ENCODE data around the gene FBXL3.

FBXL3 gene

DNA sequence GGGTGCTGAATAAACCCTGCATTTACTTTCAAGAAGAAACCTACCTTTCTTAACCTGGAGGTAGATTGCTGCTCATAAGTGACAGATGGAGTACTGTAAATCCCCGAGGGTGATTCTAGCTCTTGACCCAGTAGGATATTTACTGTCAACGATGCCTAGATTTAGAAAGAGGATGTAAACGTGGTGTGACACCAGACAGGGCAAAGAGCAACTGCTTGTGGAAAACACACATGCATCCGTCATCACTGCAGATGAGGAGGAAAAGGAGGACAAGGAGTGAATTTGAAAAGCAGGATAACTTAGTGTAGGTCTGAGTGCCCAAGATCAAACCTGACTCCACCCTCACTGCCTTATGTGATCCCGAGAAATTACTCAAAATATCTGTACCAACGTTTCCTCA, 44.9 kb downstream of the FBXL3 start:
- no peak for DNase-seq (ENCODE audit: low spot score)
- TF ChIP-seq, protein P1, sequence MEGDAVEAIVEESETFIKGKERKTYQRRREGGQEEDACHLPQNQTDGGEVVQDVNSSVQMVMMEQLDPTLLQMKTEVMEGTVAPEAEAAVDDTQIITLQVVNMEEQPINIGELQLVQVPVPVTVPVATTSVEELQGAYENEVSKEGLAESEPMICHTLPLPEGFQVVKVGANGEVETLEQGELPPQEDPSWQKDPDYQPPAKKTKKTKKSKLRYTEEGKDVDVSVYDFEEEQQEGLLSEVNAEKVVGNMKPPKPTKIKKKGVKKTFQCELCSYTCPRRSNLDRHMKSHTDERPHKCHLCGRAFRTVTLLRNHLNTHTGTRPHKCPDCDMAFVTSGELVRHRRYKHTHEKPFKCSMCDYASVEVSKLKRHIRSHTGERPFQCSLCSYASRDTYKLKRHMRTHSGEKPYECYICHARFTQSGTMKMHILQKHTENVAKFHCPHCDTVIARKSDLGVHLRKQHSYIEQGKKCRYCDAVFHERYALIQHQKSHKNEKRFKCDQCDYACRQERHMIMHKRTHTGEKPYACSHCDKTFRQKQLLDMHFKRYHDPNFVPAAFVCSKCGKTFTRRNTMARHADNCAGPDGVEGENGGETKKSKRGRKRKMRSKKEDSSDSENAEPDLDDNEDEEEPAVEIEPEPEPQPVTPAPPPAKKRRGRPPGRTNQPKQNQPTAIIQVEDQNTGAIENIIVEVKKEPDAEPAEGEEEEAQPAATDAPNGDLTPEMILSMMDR (IDR thresholded peaks at IDR 0.05; ENCODE audit: extremely low read depth, missing control alignments) = no peak

DNA sequence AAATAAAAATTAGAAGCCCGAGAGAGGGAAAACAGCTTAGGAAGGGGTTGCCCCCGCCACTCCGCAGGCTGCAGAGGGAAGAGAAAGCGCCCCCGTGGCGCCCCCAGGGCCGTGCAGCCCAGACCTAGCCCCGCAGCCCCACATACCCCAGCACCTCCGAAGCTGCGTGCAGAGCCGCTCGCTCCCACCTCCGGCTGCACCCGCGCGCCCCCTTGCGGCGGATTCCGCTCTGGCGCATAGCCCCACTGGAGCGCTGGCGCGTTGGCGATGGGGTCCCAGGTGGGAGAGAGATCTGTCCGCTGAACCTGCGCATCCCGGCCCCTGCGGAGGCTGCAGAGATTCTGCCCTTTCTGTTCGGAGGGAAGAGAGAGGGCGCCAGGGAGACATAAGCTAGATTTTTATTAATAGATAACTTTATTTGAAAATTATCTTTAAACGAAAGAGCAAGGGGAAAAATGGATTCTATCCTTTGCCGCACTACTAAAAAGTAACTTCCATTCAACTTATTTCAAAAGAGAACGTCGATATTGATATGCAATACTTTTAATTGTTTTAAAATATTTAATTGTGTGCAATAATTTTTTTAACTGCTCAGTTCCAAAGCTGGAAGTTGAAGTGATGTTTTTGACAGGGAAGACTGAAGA, 46.8 kb downstream of the FBXL3 start:
- peak; percentile 91 for DNase-seq (ENCODE audit: low spot score)
- TF ChIP-seq, protein P1 (IDR thresholded peaks at IDR 0.05; ENCODE audit: extremely low read depth, missing control alignments) = peak; percentile 99

DNA sequence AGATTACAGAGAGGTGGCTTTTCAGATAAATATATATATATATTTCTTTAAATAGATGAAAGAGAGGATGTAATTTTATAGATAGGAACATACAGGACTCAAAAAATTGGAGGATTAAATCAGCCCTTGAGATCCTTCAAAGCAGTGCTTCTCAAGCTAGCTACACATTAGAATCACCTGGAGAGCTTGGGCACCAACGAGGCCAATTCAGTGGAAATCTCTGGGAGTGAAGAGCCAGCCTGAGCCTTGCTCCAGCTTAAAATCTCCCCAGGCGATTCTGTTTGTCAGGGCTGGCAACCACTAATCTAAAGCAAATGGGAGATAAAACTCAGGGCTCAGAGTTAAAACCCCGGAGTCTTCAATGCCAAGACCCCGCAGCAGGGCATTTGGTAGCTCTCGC, 50.0 kb downstream of the FBXL3 start:
- DNase-seq (ENCODE audit: low spot score) = no peak
- TF ChIP-seq, protein P1 (IDR thresholded peaks at IDR 0.05; ENCODE audit: extremely low read depth, missing control alignments) = no peak

DNA sequence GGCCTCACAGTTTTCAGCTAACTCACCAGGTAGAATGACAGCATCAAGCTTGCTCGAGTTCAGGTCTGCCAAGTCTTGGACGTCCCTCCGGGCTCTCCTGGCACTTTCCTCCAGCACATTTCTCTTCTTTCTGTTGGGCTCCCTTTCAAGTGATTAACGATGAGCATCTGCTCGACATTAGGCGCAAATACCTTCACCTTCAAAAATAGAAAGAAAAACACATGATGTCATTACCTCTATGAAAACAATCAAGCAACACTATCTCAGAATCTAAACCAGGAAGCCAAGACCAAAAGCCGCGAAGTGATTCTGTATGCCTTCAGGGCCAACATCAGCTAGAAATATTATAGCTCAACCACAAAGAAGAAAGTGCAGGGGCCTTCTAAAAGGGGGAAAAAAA, 50.5 kb downstream of the FBXL3 start:
- TF ChIP-seq, protein P1 (IDR thresholded peaks at IDR 0.05; ENCODE audit: extremely low read depth, missing control alignments) = no peak
- DNase-seq (ENCODE audit: low spot score) = no peak

DNA sequence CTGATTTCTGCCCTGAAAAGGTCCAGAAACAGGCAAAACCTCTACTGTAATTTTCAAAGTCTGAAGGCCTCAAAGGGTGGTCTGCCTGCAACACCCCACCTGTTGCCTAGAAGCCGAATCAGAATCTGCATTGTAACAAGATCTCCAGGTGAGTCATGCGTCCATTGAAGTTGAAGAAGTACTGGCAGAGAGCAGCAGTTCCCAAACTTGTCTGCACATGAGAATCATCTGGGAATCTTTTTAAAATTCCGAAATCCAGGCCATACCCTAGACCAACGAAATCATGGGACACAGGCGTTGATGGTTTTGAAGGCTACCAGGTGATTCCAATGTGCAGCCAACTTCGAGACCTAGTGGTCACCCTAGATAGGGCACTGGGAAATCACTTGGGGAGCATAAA, 51.1 kb downstream of the FBXL3 start:
- TF ChIP-seq, protein P1 (IDR thresholded peaks at IDR 0.05; ENCODE audit: extremely low read depth, missing control alignments) = no peak

DNA sequence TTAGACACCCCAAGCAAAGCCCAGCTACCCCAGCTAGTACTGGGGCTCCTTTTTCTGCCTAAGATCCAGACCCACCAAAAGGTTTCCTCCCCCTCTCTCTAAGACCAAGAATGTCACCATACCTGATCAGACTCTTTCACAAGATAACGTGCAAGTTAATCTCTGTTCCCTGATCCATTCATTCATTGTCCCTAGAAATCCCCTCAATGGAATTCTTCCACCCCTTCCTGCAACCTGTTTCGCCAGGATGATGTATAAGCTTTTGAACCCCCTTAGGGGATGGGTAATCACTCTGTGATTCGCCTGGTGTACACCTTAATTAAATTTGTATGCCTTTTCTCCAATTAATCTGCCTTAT, 52.4 kb downstream of the FBXL3 start:
- no peak for DNase-seq (ENCODE audit: low spot score)
- TF ChIP-seq, protein P1 (IDR thresholded peaks at IDR 0.05; ENCODE audit: extremely low read depth, missing control alignments) = no peak

More for the DNA sequence above, 51.1 kb downstream of the FBXL3 start:
- DNase-seq (ENCODE audit: low spot score) = no peak

DNA sequence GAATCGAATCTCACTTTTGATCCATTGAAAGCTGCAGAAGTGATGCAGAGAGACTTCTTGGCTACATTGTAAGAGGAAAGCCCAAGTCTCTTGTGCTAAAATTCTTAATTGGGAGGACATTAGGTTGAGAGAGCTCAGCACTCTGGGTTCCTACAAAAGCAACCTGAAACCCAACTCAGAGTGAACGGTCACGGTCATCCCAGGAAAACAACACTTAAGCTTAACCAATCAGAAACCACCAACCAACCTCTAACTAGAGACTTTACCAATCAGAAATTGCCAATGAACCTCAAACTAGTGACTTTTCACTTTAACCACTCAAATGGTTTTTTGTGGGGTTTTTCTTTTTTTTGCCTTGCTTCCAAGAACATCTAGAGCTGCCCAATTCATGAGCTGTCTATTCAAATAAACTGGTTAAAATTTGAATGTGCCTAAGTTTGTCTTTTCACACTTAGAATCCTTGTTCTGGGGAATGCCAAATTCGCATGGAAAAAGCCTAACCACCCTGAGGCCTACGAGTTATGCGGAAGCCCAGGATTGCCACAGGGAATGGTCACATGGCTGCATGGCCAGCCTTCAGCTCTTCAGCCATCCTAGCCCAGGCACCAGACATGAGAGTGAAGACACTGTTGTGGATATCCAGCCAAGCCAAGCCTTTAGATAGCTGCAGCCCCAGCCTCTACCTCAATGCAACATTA, 52.9 kb downstream of the FBXL3 start:
- TF ChIP-seq, protein P1 (IDR thresholded peaks at IDR 0.05; ENCODE audit: extremely low read depth, missing control alignments) = no peak
- DNase-seq (ENCODE audit: low spot score) = no peak
